Thymus (tissue), 11 donors: Measurements from ENCODE around the gene PDZD2. TPM values are rescaled to one million over a fixed set of nuclear protein-coding genes. Genes with fewer than 3 reads are reported as not detected.
A peak's percentile ranks its signal among the peaks of the same experiment; 100 is the strongest.

Experiments
- DNase-seq, 9 donors: peaks; one replicate each; pipeline ENCODE4 v3.0.0-alpha.2; 2013; ENCODE audit warnings: low spot score in 9 of 9, low read depth in 6 of 9, missing footprints in 1 of 9
- H3K27ac ChIP-seq, 2 donors: one replicate each; pipeline ENCODE4 v1.5.1; 2013; ENCODE audit warnings: control low read depth in 1 of 2, low read depth in 1 of 2, low read length in 1 of 2, mild to moderate bottlenecking in 1 of 2, moderate library complexity in 1 of 2
- H3K27me3 ChIP-seq, 2 donors: one replicate each; pipeline ENCODE4 v1.5.1; 2013; ENCODE audit warnings: low read length in 1 of 2; ENCODE audit not compliant: control insufficient read depth in 2 of 2, insufficient read depth in 1 of 2
- H3K36me3 ChIP-seq, 2 donors: one replicate each; pipeline ENCODE4 v1.5.1; 2013; ENCODE audit warnings: low read length in 1 of 2, mild to moderate bottlenecking in 1 of 2, moderate library complexity in 1 of 2; ENCODE audit not compliant: control insufficient read depth in 2 of 2, insufficient read depth in 2 of 2
- H3K4me1 ChIP-seq, 2 donors: one replicate each; pipeline ENCODE4 v1.5.1; 2013; ENCODE audit warnings: low read length in 2 of 2; ENCODE audit not compliant: control insufficient read depth in 2 of 2, insufficient read depth in 2 of 2
- H3K4me3 ChIP-seq, 2 donors: one replicate each; pipeline ENCODE4 v1.5.1; 2013; ENCODE audit warnings: low read length in 2 of 2, control low read depth in 1 of 2, mild to moderate bottlenecking in 1 of 2
- H3K9me3 ChIP-seq, 2 donors: one replicate each; pipeline ENCODE4 v1.5.1; 2013; ENCODE audit warnings: low read length in 1 of 2, mild to moderate bottlenecking in 1 of 2; ENCODE audit not compliant: control insufficient read depth in 2 of 2, insufficient read depth in 1 of 2
- WGBS: extraction: QIAGEN DNeasy Blood & Tissue Kit; methylation state at CpG from one replicate; pipeline ENCODE4 v1.1.7; 2013; 5-methylcytosine and 5-hydroxymethylcytosine counted together
- polyA plus RNA-seq: library from polyadenylated mRNA; stranded (reverse); fragments of 200-250 nt; gene quantifications from one replicate; pipeline ENCODE4 v1.2.3, GENCODE V29; 2013
- total RNA-seq: library from RNA; stranded (reverse); fragments of 120-200 nt; gene quantifications from one replicate; pipeline ENCODE4 v1.2.4, GENCODE V29; 2013
- donor health status: healthy.

PDZD2 gene
- total and polyA plus RNA-seq, 2 donors, result 4.4 to 6.8 TPM

DNA sequence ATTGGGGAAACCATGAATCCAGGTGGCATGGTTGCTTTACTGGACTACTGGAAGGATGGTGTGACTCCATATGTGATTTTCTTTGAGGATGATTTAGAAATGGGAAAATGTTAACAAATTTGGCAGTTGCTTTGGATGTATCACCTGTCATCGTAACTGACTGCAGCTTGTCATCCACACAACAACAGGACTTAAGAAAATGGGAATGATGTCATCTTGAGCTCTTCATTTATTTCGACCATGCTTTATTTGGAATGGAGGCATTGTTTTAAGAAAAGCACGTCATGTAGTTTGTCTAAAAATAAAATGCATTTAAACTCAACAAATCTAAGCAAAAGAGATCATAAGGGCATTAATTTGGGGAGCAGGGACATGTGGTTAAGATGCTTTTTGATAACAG, 270.1 kb downstream of the PDZD2 start:
- WGBS, result 95% methylated on average over 3 of the region's 3 CpGs
- Histone ChIP-seq H3K36me3 (no peaks in the 10 kb centered on the region), H3K9me3 (no peaks in the 10 kb centered on the region), H3K4me1 (no peaks in the 10 kb centered on the region), H3K4me3 (no peak overlapping the region), H3K27me3 (no peaks in the 10 kb centered on the region), H3K27ac (no peak overlapping the region)
- DNase-seq, result no peak

DNA sequence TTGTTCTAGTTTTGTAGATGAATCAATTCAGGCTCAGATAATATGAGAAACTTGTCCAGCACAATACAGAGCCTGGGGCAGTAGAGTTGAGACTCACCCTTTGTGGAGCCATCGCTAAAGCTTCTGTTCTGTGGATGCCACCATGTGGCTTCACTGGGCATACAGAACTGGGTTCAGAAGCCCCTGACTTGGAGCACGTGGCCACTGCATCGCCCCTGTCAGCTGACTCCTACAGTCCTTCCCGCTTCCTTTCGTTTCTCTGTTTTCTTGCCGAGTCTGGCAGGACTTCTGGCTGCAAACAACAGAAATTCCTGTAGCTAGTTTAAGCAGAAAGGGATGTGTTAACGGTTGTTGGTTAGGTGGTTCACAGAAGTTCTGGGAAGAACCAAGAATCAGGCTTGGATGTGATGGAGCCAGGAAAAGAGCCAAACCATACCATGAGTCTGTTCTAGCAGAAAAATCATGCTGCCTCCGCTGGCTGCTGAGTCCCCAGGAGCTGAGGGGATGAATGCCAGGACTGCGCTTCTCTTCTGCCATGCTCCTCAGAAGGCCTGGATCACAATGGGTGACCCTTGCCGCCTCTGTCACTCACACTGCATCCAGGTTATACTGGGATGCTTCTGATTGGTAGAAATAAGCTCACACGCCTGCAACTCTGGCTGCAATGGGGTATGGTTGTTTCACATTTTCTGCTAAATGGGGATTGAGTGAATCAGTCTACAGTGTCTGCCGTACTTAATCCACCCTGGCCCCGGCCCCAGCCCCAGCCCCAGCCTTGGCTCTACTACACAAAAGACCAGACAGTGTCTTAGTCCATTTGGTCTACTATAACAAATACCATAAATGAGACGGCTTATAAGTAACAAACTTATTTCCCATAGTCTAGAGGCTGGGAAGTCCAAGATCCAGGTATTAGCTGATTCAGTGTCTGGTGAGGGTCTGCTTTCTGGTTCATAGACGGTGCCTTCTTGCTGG, 272.6 kb downstream of the PDZD2 start:
- DNase-seq, result no peak
- Histone ChIP-seq H3K4me3 (no peak overlapping the region), H3K36me3 (no peaks in the 10 kb centered on the region), H3K9me3 (no peaks in the 10 kb centered on the region), H3K27me3 (no peaks in the 10 kb centered on the region), H3K4me1 (no peaks in the 10 kb centered on the region), H3K27ac (peak overlapping the region in 1 of 2 donors; percentile 46)
- WGBS, result 89% methylated on average over 15 of the region's 15 CpGs

DNA sequence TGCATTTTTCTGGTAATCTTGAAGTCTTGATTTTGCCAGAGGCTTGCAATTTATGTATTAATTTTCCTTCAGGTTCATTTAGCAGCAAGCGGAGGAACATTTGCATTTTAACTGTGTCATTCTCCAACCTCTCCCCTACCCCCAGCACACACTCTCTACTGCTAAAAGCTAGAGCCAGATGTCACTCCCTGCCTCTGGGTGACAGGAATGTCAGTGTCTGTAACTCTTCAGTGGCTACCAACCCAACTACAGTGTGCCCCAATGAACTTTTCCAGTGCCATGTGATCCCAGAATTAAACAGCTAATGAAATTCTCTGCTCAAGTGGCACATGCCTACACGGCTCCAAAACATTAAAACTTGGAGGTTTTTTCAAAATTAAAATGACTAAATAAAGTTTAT, 274.9 kb downstream of the PDZD2 start:
- no peaks in the 10 kb centered on the region for H3K9me3 ChIP-seq
- DNase-seq, result no peak
- H3K4me3 ChIP-seq, result no peak overlapping the region
- H3K27ac ChIP-seq, result no peak overlapping the region
- H3K4me1 ChIP-seq, result no peaks in the 10 kb centered on the region
- H3K36me3 ChIP-seq, result no peaks in the 10 kb centered on the region
- H3K27me3 ChIP-seq, result no peaks in the 10 kb centered on the region
- WGBS, result 93% methylated on average over 2 of the region's 2 CpGs

DNA sequence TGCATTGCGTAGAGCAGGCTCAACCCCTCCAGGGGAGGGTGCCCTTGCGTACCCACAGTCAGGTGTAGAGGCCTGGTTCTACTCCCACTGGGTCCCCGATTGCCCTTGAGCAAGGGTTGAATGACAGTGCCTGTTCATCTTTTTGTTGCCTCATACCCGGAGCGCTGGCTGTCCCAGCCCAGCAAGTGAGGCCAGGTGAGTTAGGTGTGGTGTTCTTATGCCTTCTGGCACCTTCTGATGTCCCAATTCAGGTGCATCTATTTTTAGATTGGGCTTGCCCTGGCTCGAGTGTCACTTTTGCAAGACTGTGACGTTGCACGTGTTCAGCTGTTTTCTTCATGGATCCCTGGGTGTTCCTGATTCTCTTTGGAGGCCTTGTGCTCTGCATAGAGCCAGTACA, 277.4 kb downstream of the PDZD2 start:
- no peak overlapping the region for H3K27ac ChIP-seq
- WGBS, result 95% methylated on average over 8 of the region's 8 CpGs
- no peaks in the 10 kb centered on the region for H3K4me1 ChIP-seq
- H3K9me3 ChIP-seq, result no peaks in the 10 kb centered on the region
- no peak for DNase-seq
- H3K27me3 ChIP-seq, result no peaks in the 10 kb centered on the region
- H3K36me3 ChIP-seq, result no peaks in the 10 kb centered on the region
- no peak overlapping the region for H3K4me3 ChIP-seq

DNA sequence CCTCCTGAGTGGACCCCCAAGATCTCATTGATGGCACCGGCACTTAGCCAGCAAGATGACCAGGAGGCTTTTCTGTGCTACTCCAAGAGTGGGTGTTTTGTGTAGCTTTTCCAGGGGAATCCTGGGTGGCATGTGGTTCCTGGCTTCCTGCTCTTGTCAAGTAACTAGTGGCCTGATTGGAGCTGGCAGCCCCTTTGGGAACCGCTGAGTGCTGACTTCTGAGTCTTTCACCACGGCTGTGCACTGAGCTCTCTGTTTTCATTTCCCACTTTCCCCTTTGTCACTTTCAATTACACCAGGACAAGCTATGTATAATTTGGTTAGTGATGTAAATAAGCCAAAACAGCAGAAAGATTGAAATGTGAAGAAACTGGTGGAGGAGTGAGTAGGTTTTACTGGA, 279.8 kb downstream of the PDZD2 start:
- DNase-seq, result no peak
- no peaks in the 10 kb centered on the region for H3K36me3 ChIP-seq
- H3K4me1 ChIP-seq, result no peaks in the 10 kb centered on the region
- WGBS, result 96% methylated on average over 3 of the region's 3 CpGs
- H3K27ac ChIP-seq, result no peak overlapping the region
- no peaks in the 10 kb centered on the region for H3K27me3 ChIP-seq
- no peaks in the 10 kb centered on the region for H3K9me3 ChIP-seq
- H3K4me3 ChIP-seq, result no peak overlapping the region

DNA sequence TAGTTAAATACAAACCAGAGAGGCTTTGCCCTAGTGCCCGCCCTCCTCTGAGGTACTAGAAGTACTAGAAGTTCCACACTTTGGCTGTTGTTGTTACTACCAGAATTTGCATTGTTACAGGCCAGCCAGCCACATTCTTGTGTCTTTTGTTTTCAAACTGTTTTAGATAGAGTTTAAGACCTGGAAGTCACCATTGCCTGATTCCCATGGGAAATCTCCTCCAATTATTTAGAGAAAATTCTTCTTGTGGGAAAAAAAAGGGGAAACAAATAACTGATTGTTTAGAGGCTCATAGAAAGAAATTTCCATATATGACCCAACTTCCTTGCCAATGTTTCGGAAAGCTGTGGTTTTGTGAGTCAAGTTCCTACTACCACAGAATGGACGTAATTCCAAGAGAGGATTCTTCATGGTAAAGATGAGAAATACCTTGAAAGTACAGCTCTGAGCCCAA, 282.9 kb downstream of the PDZD2 start:
- Histone ChIP-seq H3K4me1 (no peaks in the 10 kb centered on the region), H3K27me3 (no peaks in the 10 kb centered on the region), H3K4me3 (no peak overlapping the region), H3K36me3 (no peaks in the 10 kb centered on the region), H3K27ac (no peak overlapping the region), H3K9me3 (no peaks in the 10 kb centered on the region)
- WGBS, result 95% methylated on average over 3 of the region's 3 CpGs
- no peak for DNase-seq

DNA sequence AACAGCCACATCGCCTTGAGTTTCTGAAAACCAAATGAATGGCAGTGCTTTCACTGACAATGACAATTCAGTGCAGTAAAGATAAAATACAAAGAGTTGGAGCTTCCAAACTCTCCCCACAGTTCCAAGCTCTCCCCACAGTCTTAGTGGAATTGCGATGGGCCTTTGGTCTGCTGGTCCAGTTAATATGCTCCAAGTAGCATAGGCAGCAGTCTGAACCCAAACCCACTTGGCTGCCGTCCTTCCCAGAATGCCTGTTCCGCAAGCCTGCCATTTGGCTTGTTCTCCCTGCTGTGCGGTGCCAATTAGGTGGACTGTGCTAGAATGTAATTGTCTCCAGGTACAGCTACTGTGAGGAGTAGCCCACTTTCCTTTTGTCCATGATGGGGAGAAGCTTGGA, 285.1 kb downstream of the PDZD2 start:
- 98% methylated on average over 5 of the region's 5 CpGs for WGBS
- Histone ChIP-seq H3K36me3 (no peaks in the 10 kb centered on the region), H3K27me3 (no peaks in the 10 kb centered on the region)

DNA sequence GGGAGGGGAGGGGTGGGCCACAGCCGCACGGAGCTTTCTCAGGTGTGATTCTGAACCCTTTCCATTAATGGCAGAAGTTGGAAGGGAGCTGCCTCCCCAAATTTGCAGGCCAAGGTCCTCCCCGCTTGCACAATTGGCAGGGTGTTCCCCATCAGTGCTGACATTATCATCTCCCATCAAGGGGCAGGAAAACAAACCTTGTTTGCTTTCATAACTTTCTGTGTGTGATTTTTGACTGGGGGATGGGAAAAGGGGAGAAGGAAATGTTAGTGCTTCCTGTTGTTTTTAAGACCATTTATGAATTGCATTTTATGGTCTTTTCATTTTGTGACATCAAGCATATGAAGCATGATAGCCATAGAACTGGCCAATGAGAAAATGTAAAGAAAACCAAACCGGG, 292.9 kb downstream of the PDZD2 start:
- H3K4me3 ChIP-seq, result no peak overlapping the region
- H3K27me3 ChIP-seq, result no peaks in the 10 kb centered on the region
- no peak overlapping the region for H3K27ac ChIP-seq
- peaks cover 0 to 2% of the 10 kb centered on the region in 2 donors for H3K4me1 ChIP-seq
- H3K36me3 ChIP-seq, result no peaks in the 10 kb centered on the region
- H3K9me3 ChIP-seq, result no peaks in the 10 kb centered on the region
- 95% methylated on average over 4 of the region's 4 CpGs for WGBS
- no peak for DNase-seq

More for the DNA sequence above, 285.1 kb downstream of the PDZD2 start:
- Histone ChIP-seq H3K9me3 (no peaks in the 10 kb centered on the region), H3K4me3 (no peak overlapping the region), H3K4me1 (no peaks in the 10 kb centered on the region), H3K27ac (no peak overlapping the region)
- no peak for DNase-seq

DNA sequence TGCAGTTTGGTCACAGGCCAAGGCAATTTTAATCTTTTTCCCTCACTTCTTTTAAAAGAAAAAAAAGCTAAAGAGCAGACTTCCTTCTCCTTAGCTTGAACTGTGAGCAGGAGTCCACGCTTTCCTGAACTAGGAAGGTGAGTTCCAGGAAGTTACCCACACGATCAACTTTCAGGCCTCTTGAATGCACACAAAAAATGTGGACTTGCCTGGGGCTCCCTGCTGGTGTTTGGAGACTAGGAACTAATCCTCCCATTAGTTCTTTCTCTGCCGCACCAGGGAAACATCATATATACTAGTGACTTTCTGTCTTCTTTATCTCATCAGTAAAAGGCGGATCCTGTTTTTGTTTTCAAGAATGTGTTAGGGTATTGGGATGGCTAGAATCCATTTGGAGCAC, 295.2 kb downstream of the PDZD2 start:
- WGBS, result 81% methylated on average over 4 of the region's 4 CpGs
- Histone ChIP-seq H3K4me1 (peaks cover 0 to 6% of the 10 kb centered on the region in 2 donors), H3K4me3 (no peak overlapping the region), H3K36me3 (no peaks in the 10 kb centered on the region), H3K9me3 (no peaks in the 10 kb centered on the region), H3K27ac (no peak overlapping the region), H3K27me3 (no peaks in the 10 kb centered on the region)
- no peak for DNase-seq
